ENCODE data around the gene SIAE.

SIAE gene, protein sequence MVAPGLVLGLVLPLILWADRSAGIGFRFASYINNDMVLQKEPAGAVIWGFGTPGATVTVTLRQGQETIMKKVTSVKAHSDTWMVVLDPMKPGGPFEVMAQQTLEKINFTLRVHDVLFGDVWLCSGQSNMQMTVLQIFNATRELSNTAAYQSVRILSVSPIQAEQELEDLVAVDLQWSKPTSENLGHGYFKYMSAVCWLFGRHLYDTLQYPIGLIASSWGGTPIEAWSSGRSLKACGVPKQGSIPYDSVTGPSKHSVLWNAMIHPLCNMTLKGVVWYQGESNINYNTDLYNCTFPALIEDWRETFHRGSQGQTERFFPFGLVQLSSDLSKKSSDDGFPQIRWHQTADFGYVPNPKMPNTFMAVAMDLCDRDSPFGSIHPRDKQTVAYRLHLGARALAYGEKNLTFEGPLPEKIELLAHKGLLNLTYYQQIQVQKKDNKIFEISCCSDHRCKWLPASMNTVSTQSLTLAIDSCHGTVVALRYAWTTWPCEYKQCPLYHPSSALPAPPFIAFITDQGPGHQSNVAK

GRCh38 chr11:124673333-124674167 lies at the start of gene SIAE, which contains the start of gene SPA17:
Gene SIAE, minus strand, starts transcription at chr11:124673739. Its CDS starts 31 bp downstream, at chr11:124673708.
Gene SPA17, plus strand, starts transcription at chr11:124673904. Its CDS starts 1,361 bp downstream, at chr11:124675265.
- H3K4me3 ChIP-seq (ENCODE audit: low read depth, low read length): no peak within 1 kb of the TSS
- peak; percentile 58 for DNase-seq (ENCODE audit: low read depth)
- TF ChIP-seq MYC (IDR thresholded peaks at IDR 0.05; ENCODE audit: low read depth, low read length) (no peak), POLR2A (IDR thresholded peaks at IDR 0.05; ENCODE audit: extremely low read depth, insufficient read length) (no peak), MAX (IDR thresholded peaks at IDR 0.05; ENCODE audit: low read depth, low read length) (no peak)
- TF ChIP-seq, protein P1, sequence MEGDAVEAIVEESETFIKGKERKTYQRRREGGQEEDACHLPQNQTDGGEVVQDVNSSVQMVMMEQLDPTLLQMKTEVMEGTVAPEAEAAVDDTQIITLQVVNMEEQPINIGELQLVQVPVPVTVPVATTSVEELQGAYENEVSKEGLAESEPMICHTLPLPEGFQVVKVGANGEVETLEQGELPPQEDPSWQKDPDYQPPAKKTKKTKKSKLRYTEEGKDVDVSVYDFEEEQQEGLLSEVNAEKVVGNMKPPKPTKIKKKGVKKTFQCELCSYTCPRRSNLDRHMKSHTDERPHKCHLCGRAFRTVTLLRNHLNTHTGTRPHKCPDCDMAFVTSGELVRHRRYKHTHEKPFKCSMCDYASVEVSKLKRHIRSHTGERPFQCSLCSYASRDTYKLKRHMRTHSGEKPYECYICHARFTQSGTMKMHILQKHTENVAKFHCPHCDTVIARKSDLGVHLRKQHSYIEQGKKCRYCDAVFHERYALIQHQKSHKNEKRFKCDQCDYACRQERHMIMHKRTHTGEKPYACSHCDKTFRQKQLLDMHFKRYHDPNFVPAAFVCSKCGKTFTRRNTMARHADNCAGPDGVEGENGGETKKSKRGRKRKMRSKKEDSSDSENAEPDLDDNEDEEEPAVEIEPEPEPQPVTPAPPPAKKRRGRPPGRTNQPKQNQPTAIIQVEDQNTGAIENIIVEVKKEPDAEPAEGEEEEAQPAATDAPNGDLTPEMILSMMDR (IDR thresholded peaks at IDR 0.05; ENCODE audit: low read depth, low read length): no peak

DNA sequence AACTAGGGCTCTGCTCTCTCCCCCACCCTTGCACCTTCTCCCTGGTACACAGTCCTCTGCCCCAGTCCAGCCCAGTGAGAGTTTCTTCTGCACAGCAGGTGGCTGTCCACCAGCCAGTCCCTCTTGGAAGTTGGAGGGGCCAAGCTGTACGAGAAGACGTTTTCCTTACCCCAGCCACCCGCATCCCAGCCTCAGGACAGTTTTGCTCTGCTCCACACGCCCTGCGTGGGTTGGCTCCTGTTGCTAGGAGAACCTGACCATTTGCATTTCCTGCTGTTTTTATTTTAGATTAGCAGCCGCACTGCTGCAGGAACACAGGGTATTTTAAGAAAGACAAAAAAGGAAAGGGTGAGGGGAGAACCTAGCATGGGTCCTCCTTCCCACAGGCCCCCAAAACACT lies 48.6 kb upstream of the SIAE start:
- TF ChIP-seq, protein P1 (IDR thresholded peaks at IDR 0.05; ENCODE audit: low read depth, low read length): no peak
- no peak for TF ChIP-seq MYC (IDR thresholded peaks at IDR 0.05; ENCODE audit: low read depth, low read length)
- no peak for TF ChIP-seq POLR2A (IDR thresholded peaks at IDR 0.05; ENCODE audit: extremely low read depth, insufficient read length)
- no peak for TF ChIP-seq MAX (IDR thresholded peaks at IDR 0.05; ENCODE audit: low read depth, low read length)
- H3K4me3 ChIP-seq (ENCODE audit: low read depth, low read length): no peak overlapping the region
- no peak for DNase-seq (ENCODE audit: low read depth)

DNA sequence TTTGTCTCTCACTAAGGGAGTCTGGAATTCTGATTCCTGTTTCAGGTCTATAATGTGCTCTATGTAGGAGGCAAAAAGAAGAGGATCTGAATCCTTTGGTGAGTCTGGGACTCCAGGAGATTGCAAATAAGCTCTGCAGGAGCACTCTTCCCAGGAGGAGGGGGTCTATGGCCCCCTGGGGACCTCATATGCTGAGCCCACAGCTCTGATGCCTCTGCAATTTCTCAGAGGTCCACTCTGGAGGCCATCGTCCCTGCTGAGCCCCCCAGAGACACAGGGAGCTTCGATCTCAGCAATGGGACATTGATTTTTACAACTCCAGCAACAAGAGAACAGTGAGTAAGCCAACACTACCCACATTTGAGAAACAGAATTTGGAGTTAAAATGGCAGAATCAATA lies 46.0 kb upstream of the SIAE start:
- TF ChIP-seq MAX (IDR thresholded peaks at IDR 0.05; ENCODE audit: low read depth, low read length) (no peak), MYC (IDR thresholded peaks at IDR 0.05; ENCODE audit: low read depth, low read length) (no peak), POLR2A (IDR thresholded peaks at IDR 0.05; ENCODE audit: extremely low read depth, insufficient read length) (no peak)
- TF ChIP-seq, protein P1 (IDR thresholded peaks at IDR 0.05; ENCODE audit: low read depth, low read length): no peak
- DNase-seq (ENCODE audit: low read depth): no peak
- no peak overlapping the region for H3K4me3 ChIP-seq (ENCODE audit: low read depth, low read length)

GRCh38 chr11:124718801-124719200 lies 45.3 kb upstream of the SIAE start:
- no peak for DNase-seq (ENCODE audit: low read depth)
- H3K4me3 ChIP-seq (ENCODE audit: low read depth, low read length): no peak overlapping the region
- TF ChIP-seq POLR2A (IDR thresholded peaks at IDR 0.05; ENCODE audit: extremely low read depth, insufficient read length) (no peak), MYC (IDR thresholded peaks at IDR 0.05; ENCODE audit: low read depth, low read length) (no peak), MAX (IDR thresholded peaks at IDR 0.05; ENCODE audit: low read depth, low read length) (no peak)
- TF ChIP-seq, protein P1 (IDR thresholded peaks at IDR 0.05; ENCODE audit: low read depth, low read length): no peak

- TF ChIP-seq POLR2A (IDR thresholded peaks at IDR 0.05; ENCODE audit: extremely low read depth, insufficient read length) (no peak), MAX (IDR thresholded peaks at IDR 0.05; ENCODE audit: low read depth, low read length) (no peak), MYC (IDR thresholded peaks at IDR 0.05; ENCODE audit: low read depth, low read length) (no peak)
- TF ChIP-seq, protein P1 (IDR thresholded peaks at IDR 0.05; ENCODE audit: low read depth, low read length): no peak
- H3K4me3 ChIP-seq (ENCODE audit: low read depth, low read length): no peak overlapping the region
- peak; percentile 72 for DNase-seq (ENCODE audit: low read depth)
Measured at GRCh38 chr11:124717786-124718651, 44.5 kb upstream of the SIAE start.

Measured in NB4 (cell line).